GM12872 (cell line): ENCODE data around the gene L3MBTL1.

ENCODE experiments used
- CTCF ChIP-seq: IDR thresholded peaks from 3 replicates; pipeline ENCODE4 v1.5.1; 2011; ENCODE audit warnings: low read depth, mild to moderate bottlenecking, low read length, moderate library complexity; ENCODE audit not compliant: insufficient read depth

Gene L3MBTL1

GRCh38 chr20:43533060-43533459, 25.6 kb downstream of the L3MBTL1 start:
- TF ChIP-seq CTCF = no peak

GRCh38 chr20:43534016-43534415, 26.5 kb downstream of the L3MBTL1 start:
- no peak for TF ChIP-seq CTCF

- no peak for TF ChIP-seq CTCF
Measured at GRCh38 chr20:43534791-43535350, 27.4 kb downstream of the L3MBTL1 start.

- no peak for TF ChIP-seq CTCF
Measured at GRCh38 chr20:43535370-43536004, 28.0 kb downstream of the L3MBTL1 start.

GRCh38 chr20:43536041-43536816, 28.7 kb downstream of the L3MBTL1 start:
- TF ChIP-seq CTCF = no peak

GRCh38 chr20:43536817-43537440, 29.4 kb downstream of the L3MBTL1 start:
- TF ChIP-seq CTCF = no peak

GRCh38 chr20:43537921-43538877, 30.7 kb downstream of the L3MBTL1 start:
- TF ChIP-seq CTCF = peak; percentile 97
